Right renal cortex interstitium (tissue), 3 donors: ENCODE results near the gene CDC25B. TPM values are rescaled to one million over a fixed set of nuclear protein-coding genes. Genes with fewer than 3 reads are reported as not detected.
A peak's percentile ranks its signal among the peaks of the same experiment; 100 is the strongest.

Experiments used
- DNase-seq, 3 donors: peaks; one replicate each; pipeline ENCODE4 v3.0.0-alpha.2; 2013; ENCODE audit warnings: low read depth in 3 of 3, low spot score in 2 of 3
- polyA plus RNA-seq, 3 donors: library from polyadenylated mRNA; unstranded; fragments of 120-200 nt; gene quantifications; one replicate each; pipeline ENCODE4 v1.2.1, GENCODE V29; 2013; ENCODE audit not compliant: insufficient read length in 3 of 3

The CDC25B gene
- polyA plus RNA-seq, 3 donors, result 28.9 to 34.5 (median 34.0) TPM

GRCh38 chr20:3763671-3764601, 32.2 kb upstream of the CDC25B start:
- DNase-seq, result no peak

GRCh38 chr20:3764659-3765058, 31.5 kb upstream of the CDC25B start:
- no peak for DNase-seq

- DNase-seq, result no peak
Measured at GRCh38 chr20:3765171-3765882, 30.8 kb upstream of the CDC25B start.

- DNase-seq, result no peak
Measured at GRCh38 chr20:3766422-3767109, 29.5 kb upstream of the CDC25B start.

- no peak for DNase-seq
Measured at GRCh38 chr20:3767110-3767426, 29.0 kb upstream of the CDC25B start.

- DNase-seq, result peak; percentile 88 to 97 (median 95)
Measured at GRCh38 chr20:3767427-3768341, 28.4 kb upstream of the CDC25B start, which contains the start of gene ADISSP. ADISSP (minus strand) TSS chr20:3767753; CDS start chr20:3760100, 7,653 bp downstream.

GRCh38 chr20:3768342-3769130, 27.6 kb upstream of the CDC25B start:
- DNase-seq, result no peak

GRCh38 chr20:3771552-3772058, 24.5 kb upstream of the CDC25B start:
- DNase-seq, result no peak

- no peak for DNase-seq
Measured at GRCh38 chr20:3775457-3776108, 20.5 kb upstream of the CDC25B start.

GRCh38 chr20:3777381-3777715, 18.8 kb upstream of the CDC25B start:
- no peak for DNase-seq

GRCh38 chr20:3777716-3778629, 18.1 kb upstream of the CDC25B start:
- no peak for DNase-seq

- DNase-seq, result no peak
Measured at GRCh38 chr20:3778976-3779375, 17.1 kb upstream of the CDC25B start.

GRCh38 chr20:3781153-3781910, 14.8 kb upstream of the CDC25B start, which contains the start of gene SPEF1:
SPEF1 (minus strand) TSS chr20:3781448; CDS start chr20:3781287, 161 bp downstream.
- DNase-seq, result peak in 2 of 3 donors; percentile 85 to 91

- DNase-seq, result no peak
Measured at GRCh38 chr20:3782597-3782996, 13.5 kb upstream of the CDC25B start.

- no peak for DNase-seq
Measured at GRCh38 chr20:3783068-3783489, 13.0 kb upstream of the CDC25B start.

- DNase-seq, result no peak
Measured at GRCh38 chr20:3783511-3784195, 12.5 kb upstream of the CDC25B start.
